HG03103 (cell line): ENCODE measurements around the gene MESP2.
"Not testable (repeated sequence)": the region's sequence is repeated elsewhere in the genome, so short reads cannot be mapped to it uniquely, and the experiment has no call there.

Experiments
- ATAC-seq: cut with Tn5 transposase; IDR thresholded peaks from one replicate; pipeline ENCODE4 v1.9.1; 2021; ENCODE audit warnings: low read depth; ENCODE audit not compliant: unreplicated experiment

MESP2 gene

DNA sequence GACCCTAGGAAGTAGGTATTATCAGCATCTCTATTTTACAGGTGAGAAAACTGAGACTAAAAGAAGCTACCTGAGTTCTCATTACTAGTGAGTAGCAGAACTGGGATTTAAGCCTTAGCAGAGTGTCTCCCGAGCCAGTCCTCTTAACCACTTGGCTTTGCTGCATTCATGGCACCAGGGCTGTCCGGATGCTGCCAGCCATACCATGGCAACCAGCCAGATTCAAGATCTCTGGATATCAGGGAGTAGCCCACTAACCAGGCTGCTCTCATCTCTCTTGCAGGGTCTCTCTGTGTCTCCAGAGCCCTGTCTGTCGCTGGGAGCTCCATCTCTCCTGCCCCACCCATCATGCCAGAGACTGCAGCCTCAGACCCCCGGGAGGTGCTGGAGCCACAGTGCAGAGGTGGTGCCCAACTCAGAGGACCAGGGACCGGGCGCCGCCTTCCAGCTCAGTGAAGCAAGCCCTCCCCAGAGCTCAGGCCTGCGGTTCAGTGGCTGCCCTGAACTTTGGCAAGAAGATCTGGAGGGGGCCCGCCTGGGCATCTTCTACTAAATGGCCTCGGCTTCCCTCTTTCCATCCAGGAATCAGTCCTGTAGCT is 1.7 kb downstream of the MESP2 start:
- no peak for ATAC-seq

DNA sequence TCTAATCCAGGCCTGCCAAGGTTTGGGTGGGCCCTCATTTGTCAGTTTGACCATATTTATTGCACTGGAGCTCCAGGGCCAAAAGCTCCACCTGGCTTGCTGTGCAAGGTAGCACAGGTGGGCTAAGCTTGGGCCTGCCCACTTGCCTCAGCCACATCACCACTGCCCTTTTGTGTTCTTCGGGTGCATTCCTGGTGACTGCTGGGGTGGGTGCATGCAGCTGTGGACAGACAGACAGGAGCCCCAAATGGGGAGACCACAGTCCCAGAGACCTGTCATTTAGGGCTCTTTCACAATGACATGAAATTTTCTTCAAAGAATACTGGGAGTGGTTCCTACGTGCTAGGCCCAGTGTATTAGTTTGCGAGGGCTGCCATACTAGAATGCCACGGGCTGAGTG is 2.7 kb downstream of the MESP2 start:
- ATAC-seq, result no peak

DNA sequence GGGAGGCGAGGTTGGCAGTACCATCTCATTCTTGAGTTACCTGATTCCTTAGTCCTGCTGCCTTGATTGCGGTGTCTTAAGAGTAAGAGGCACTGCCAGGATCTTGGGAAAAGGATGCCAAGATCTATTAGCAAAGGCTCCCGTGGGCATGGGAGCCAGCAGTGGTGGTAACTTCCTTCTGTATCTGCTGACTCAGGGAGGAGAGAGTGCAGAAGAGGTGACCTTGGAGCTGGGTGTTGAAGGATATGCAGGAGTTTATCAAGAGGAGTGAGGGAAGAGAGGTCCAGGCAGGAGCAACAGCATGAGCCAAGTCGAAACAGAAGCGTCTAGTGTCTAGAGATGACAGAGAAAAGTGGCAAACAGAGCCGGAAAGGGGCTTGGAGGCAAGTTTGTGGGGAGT is 4.5 kb downstream of the MESP2 start:
- ATAC-seq, result no peak

DNA sequence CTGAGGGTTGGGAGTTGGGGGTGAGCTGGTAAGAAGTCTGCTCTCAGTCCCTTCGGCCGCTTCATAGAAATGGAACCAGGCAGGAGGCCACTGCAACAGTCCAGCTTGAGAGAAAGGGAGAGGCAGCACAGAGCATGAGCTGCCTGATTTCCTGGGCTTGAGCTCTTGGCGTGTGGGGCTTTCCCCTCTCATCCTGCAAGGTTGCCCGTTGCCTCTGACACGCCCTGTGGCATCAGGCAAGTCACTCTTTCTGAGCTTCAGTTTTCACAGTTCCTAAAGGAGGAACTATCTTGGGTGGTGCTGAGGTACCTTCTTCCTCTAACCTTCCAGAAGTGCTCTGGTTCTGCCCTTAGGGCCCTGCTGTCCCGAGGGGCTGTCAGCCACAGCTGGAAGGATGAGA is 4.9 kb downstream of the MESP2 start:
- no peak for ATAC-seq

DNA sequence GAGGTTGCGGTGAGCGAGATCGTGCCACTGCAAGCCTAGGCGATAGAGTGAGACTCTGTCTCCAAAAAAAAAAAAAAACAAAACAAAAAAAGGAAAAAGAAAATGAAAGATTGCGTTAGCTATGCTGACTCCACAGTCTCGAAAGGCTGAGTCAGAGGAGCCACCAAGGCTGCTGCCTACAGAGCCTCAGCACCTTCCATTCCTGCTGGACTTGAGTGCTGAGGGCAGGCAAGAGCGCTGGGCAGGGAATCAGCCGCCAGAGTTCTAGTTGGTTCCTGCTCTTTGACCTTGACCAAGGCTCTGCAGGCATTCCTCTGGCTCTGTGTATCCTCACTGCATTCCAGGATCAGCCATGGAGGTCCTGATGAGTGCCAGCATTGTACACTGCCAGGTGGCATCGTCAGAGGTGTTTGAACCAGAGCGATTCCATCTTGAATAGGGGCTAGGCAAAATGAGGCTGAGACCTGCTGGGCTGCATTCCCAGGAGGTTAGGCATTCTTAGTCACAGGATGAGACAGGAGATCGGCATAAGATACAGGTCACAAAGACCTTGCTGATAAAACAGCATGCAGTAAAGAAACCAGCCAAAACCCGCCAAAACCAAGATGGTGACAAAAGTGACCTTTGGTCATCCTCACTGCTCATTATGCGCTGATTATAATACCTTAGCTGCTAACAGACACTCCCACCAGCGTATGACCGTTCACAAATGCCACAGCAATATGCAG is 5.9 kb downstream of the MESP2 start:
- no peak for ATAC-seq

DNA sequence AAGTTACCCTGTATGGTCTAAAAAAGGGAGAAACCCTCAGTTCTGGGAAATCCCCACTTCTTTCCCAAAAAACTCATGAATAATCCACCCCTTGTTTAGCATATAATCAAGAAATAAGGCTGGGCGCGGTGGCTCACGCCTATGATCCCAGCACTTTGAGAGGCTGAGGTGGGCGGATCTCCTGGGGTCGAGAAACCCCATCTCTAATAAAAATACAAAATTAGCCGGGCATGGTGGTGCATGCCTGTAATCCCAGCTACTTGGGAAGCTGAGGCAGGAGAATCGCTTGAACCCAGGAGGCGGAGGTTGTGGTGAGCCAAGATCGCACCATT is 6.5 kb downstream of the MESP2 start:
- ATAC-seq, result not testable (repeated sequence)

DNA sequence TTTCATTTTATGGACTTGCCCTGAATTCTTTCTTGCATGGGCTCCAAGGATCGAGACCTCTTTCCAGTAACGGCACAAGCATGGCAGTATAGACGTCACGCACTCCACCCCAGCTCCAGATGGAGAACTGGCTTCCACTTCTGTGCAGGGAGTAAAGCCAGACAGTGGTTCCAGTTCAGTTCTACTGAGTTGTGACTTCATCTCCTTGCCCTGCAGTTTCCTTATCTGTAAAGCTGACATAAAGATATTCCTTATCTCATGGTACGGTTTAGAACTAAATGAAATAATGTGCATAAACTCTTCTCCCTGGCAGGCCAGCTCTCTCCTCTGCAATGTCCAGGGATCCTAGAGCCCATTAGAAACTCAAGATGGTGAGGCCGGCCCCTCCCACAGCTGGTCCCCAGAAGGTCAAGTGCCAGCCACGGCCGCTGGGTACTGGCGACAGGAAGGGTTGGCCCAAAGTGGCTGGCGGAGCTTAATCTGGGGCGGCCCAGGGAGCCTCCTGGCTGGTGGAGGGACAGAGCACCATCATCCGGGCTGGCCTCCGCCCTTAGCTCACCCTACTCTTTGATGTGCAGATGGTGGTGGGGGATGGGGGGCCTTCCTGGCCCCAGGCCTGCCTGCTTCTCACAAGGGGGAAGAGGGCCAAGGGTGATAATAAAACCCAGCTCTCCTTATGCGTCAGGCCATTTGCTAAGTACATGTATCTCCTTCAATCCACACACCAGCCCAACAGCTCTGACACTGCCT is 7.2 kb downstream of the MESP2 start:
- no peak for ATAC-seq

DNA sequence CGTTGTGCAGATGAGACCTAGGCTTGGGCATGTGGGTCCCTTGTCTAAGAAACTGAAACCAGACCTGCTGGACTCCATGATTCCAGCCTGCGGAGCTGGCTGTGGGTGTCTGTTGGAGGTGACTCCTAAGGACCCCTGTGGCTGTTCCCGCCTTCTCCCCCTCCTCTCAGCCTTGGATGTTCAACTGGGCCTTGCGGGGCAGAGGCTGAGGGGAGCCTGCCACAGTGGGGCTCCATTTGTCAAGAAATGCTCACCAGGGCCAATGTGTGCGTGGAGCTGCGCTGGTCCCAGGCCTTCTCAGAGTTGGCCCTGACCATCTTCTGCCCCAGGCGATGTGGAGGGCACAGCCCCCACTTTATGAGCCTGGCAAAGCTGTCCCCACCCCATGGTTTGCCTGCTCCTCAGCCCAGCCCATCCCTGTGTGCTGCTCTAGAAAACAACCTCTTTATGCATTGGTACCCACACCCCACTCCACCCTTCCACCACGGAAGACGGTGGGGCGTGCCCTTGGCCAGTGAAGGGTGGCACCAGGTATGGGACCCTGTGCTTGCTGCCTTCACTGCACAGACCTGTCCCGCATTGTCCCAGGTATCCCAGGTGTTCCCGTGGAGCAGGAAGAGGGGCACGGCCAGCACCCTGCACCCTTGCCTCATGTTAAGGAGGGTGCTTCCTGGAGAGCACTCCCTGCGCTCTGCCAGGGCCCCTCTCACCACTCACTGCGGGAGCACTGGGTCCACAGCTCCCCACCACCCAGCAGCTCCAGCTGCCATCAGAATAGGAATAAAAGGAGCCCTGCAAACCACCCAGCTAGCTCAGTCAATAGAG is 7.9 kb downstream of the MESP2 start:
- no peak for ATAC-seq

DNA sequence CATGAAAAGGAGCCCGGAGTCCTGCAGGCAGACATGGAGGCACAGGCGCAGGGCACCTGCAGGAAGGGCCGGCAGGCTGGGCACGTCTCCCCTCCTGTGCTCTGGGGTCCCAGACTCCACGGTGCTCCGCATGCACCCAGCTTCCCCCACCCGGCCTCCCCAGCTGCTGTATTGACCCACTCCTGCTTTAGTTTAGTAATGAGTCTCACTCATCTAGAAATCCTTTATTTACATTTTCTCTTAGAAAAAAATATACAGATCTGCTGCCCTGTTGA is 8.5 kb downstream of the MESP2 start:
- no peak for ATAC-seq

DNA sequence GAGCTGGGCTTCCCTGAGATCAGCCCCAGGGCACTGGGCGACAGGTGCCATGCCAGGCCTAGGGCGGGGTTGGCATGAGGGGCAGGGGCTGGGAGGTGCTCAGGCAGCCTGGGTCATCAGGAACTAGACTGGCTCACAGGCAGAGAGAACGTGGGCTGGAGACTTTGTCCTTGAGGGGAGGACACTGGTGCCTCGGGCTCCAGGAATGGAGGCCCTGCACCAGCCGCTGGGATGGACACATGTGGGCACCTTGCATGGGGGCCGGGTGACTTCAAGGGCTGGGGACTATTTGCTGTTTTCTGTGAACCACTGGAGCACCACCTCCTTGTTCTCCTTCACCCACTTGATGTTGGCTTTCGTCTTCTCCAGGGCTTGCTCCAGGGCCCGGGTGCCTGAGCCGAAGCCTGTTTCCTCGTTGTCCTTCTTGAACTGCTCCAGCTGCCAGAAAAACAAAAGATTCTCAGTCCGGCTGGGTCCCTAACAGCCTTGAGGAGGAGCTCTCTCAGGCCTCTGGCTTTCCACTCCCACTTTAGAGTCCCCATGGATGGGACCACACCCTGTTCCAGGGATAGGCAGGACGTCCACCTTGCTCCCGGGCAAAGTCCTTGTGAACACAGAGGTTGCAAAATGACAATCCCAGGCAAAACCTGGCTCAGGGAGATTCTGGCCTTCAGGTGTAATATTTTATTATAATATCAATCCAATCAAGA is 9.1 kb downstream of the MESP2 start:
- no peak for ATAC-seq

DNA sequence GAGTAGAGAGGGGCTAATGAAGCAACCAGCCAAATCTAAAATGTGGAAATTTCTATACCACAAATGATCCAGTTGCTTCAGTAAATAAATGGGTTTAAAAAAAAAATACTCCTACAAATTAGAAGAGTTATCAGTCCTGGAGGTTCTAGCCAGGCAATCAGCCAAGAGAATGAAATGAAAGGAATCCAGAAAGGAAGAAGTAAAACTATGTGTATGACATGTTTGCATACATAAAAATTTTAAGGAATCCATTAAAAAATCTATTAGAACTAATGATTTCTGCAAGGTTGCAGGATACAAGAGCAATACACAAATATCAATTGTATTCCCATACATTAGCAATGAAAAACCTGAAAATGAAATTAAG is 9.6 kb downstream of the MESP2 start:
- ATAC-seq, result no peak

DNA sequence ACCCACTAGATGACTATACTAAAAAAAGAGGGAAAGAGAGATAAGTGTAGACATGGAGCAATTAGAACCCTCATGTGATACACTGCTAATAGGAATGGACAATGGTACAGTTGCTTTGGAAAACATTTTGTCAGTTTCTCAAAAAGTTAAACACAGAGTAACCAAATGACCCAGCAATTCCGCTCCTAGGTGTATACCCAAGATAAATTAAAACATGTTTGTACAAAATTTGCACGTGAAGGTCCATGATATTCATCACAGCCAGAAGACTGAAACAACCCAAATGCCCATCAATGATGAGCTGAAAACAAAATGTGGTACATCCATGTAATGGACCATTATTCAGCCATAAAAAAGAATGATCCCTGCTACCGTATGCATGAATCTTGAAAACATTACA is 11.8 kb downstream of the MESP2 start:
- no peak for ATAC-seq

DNA sequence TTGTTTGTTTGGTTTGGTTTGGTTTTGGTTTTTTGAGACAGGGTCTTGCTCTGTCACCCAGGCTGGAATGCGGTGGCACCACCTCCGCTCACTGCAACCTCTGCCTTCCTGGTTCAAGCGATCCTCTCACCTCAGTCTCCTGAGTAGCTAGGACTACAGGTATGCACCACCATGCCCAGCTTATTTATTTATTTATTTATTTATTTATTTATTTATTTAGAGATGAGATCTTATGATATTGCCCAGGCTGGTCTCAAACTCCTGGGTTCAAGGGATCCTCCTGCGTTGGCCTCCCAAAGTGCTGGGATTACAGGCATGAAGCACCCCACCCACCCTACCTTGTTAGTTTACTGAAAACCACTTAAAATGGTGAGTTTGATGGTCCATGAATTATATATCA is 12.5 kb downstream of the MESP2 start:
- not testable (repeated sequence) for ATAC-seq

DNA sequence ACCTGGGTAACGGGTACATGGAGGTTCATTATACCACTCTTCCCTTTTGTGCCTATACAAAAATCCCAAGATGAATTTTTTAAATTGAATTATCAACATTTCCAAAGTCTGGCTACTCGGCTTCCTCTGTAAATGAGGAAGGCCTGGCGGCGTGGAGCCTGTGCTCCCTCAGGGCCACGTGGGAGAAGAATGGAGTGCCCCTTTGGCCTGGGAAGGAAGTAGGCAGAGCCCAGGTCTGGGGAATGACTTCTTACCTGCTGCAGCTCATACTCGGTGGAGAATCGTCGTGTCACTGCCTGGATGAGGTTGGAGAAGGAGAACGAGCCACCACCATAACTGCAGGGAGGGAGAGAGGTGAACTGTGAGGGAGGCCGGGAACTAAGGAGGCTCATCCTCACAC is 14.1 kb downstream of the MESP2 start:
- no peak for ATAC-seq

DNA sequence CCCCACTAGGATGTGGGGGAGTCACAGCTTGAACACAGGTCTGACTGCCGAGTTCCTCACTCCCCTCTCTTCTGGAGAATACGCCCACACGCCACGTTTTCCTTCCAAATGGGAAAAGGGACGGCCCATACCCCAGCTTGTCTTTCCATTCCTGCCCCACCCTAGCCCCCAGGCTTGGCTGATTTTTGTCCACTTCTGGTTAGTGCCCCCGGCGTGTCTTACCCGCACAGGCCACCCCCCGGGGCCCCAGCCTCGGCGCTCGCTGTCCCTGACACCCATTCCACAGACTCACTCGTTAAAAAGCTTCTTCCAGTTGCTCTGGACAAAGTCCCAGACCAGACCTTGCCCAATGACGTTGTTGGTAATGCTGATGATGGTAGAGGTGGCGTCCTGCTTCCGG is 14.5 kb downstream of the MESP2 start:
- no peak for ATAC-seq

DNA sequence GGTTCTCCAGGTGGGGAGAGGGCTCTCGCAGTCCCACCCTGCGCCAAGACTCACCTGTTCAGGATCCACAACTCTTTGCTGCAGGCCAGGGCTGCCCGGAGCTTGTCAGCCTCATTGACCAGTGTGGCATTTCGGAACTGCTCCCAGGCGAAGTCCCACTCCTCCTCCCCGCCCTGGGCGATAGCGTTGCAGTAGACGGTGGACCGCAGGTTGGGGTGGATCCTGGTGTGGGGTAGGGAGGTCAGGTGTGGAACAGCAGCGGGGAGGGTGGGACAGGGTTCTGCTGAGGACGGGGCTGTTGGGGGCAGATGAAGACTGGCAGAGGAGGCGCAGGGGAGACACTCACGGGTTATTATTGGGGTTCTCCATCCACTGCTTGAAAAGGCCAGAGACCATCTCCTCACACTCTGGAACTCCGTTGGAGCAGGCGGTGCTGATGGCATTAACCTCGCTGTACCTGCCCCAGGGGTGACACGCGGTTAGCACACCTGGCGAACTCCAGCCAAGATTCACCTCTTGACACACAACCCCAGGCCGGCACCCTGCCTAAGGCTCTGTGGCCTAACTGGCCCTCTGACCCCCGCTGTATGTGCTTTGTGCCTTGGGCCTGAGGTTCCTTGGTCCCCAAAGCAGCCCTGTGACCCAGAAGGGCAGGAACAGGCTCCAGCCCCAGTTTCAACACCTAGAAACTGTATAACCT is 16.1 kb downstream of the MESP2 start:
- no peak for ATAC-seq

DNA sequence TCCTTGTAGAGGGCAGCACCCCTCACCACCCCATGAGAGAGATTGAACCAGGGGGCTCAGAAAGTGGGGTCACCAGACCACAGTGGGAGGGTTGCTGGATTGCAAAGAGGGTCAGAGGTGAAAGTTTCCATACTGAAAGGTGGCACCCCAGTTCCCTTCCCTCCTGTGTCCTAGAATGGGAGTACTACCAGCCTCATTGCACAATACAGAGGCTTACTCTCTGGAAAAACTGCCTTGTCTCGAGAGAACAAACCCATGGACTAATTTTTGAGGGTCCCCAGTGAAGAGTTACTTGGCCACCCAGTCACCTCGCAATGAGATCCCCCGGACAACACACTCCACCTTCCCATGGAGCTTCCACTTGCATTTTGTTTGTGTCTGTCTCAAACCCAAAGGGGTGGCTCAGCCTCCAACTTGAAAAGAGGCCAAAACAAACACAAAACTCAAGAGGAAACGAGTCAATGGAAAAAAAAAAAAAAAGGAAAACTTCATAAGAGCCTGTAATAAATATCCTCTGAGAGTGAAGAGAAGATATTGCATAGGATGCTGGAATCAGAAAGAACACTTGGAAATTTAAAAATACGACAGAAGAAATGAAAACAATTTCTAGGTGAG is 18.6 kb downstream of the MESP2 start:
- ATAC-seq, result no peak

DNA sequence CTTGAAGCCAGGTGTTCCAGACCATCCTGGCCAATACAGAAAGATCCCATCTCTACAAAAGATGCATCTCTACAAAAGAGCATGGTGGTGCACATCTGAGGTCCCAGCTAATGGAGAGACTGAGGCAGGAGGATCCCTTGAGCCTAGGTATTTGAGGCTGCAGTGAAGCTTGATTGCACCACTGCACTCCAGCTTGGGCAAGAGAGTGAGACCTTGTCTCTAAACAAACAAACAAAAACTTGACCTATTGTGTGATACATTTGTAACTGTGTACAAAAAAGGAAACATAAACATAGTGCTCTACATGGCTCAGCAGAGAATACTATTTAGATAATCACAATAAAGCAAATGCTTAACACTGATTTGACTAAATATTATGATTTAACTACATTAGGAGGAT is 19.9 kb downstream of the MESP2 start:
- no peak for ATAC-seq

DNA sequence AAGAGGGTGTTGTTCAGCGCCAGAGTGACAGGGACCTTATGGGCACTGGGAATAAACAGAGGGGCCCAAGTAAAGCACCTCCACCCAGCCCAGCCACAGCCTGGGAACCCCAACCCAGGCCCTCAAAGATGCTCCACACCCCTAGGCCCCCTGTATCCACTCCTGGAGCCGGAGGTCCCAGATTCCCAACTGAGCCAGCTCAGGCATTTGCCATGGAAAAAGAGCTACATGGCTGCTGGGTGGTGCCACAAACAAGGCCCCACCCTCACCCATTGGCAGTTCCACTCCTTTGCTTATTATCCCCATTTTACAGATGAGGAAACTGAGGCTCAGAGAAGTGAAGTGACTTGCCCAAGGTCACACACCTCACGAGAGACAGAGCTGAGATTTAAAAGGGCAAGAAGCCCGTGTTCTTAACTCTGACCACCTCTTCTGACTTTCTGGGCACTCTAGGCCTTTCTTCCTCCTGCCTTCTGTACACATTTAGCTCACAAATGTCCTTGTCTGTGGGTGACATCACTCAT is 21.6 kb downstream of the MESP2 start:
- no peak for ATAC-seq
